Loucy (cell line): ENCODE data around the gene CD180.

Source experiments
- EZH2phosphoT487 ChIP-seq: fragments of 200-600 bp; IDR thresholded peaks from 2 replicates; pipeline ENCODE4 v1.6.1; 2018; ENCODE audit warnings: antibody characterized with exemption, mild to moderate bottlenecking, moderate library complexity, borderline replicate concordance
- TF ChIP-seq, protein P1 (sequence below): fragments of 200-600 bp; sonication (generic); conservative IDR thresholded peaks from 2 replicates; pipeline ENCODE4 v1.5.1; 2014; ENCODE audit warnings: mild to moderate bottlenecking, antibody characterized with exemption, low read length

DNA sequence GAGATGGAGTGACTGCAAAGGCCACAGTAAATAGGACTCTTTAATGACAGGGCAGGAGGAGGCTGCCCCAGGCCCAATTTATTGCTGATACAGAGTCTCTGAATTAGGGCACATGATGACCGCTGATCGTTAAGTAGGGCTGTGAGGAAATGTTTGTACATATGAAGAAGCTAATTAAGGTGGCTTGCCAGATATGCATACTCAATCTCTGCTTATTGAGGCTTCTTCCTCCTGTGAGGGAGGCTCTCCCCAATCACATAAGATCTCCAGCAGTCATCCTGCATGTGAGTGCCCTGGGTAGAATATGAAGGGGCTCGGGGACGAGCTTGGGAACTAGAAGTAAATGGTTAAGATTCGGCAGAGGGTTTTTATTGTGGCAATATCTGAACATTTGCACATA, 8.2 kb upstream of the CD180 start:
- TF ChIP-seq, protein P1, sequence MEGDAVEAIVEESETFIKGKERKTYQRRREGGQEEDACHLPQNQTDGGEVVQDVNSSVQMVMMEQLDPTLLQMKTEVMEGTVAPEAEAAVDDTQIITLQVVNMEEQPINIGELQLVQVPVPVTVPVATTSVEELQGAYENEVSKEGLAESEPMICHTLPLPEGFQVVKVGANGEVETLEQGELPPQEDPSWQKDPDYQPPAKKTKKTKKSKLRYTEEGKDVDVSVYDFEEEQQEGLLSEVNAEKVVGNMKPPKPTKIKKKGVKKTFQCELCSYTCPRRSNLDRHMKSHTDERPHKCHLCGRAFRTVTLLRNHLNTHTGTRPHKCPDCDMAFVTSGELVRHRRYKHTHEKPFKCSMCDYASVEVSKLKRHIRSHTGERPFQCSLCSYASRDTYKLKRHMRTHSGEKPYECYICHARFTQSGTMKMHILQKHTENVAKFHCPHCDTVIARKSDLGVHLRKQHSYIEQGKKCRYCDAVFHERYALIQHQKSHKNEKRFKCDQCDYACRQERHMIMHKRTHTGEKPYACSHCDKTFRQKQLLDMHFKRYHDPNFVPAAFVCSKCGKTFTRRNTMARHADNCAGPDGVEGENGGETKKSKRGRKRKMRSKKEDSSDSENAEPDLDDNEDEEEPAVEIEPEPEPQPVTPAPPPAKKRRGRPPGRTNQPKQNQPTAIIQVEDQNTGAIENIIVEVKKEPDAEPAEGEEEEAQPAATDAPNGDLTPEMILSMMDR = no peak
- no peak for TF ChIP-seq EZH2phosphoT487
